Measurements from ENCODE around the gene DCAF5. TPM values are rescaled to one million over a fixed set of nuclear protein-coding genes. Genes with fewer than 3 reads are reported as not detected.

The DCAF5 gene
- total RNA-seq, 2 donors from 2014 or later, result 20.5 to 25.4 TPM

DNA sequence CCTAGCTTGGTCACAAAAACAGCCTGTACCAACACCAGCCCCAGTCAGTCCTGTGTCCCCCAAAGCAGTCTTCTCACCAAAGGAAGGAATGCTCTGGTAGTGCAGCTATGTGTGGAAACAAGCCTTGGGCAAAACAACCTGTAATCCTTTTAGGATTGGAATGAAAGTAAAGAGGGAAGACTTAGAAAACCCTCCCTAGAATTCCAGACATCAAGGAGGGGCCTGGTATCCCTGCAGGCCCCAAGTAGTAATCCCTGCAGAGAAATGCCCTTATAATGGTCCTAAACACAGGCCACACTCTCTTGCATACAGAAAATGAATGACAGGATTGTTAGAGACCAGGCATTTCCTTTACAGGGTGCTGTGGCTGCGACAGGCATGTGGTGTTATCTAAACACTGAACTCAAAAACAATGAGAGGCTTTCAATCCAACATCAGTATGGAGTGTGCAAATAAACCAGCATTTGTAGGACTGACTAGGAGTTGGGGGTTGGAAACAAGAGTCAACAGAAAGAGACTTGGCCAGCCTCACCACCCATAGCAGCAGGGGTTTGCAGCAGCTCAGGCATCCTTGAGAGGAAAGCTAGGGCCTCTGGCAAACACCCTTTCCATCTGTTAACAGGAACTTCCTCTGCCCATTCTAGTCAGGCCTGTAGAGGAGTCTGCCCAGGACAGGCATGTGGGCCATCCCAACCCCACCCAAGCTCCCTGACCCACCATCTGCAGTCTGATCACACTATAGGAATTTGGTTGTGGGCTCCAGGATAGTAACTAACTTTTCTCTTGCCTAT lies 59.1 kb downstream of the DCAF5 start:
- peaks cover 0 to 12% of the 10 kb centered on the region in 2 donors for H3K36me3 ChIP-seq (replicated peaks in 1 of 2; ENCODE audit: insufficient read depth in 1 of 2, low read depth in 2 of 2)
- peak overlapping the region in 3 of 4 donors; percentile 23 to 54 (median 53) for H3K27ac ChIP-seq
- intact Hi-C loops (cut with DNase I), result loop anchor here (5.0 to 10.0 kb wide), 2 partner anchors 182 to 229 kb away; no protein-coding TSS in a partner anchor
- H3K27me3 ChIP-seq, result no peaks in the 10 kb centered on the region
- H3K9me3 ChIP-seq, result no peaks in the 10 kb centered on the region
- TF ChIP-seq POLR2A (IDR thresholded peaks at IDR 0.05), result no peak
- TF ChIP-seq, protein P1, sequence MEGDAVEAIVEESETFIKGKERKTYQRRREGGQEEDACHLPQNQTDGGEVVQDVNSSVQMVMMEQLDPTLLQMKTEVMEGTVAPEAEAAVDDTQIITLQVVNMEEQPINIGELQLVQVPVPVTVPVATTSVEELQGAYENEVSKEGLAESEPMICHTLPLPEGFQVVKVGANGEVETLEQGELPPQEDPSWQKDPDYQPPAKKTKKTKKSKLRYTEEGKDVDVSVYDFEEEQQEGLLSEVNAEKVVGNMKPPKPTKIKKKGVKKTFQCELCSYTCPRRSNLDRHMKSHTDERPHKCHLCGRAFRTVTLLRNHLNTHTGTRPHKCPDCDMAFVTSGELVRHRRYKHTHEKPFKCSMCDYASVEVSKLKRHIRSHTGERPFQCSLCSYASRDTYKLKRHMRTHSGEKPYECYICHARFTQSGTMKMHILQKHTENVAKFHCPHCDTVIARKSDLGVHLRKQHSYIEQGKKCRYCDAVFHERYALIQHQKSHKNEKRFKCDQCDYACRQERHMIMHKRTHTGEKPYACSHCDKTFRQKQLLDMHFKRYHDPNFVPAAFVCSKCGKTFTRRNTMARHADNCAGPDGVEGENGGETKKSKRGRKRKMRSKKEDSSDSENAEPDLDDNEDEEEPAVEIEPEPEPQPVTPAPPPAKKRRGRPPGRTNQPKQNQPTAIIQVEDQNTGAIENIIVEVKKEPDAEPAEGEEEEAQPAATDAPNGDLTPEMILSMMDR (IDR thresholded peaks at IDR 0.05), result no peak
- DNase-seq (peak in 1 of 4 donors; percentile 16), ATAC-seq (peak; percentile 69)
- no peak overlapping the region for H3K4me3 ChIP-seq
- H3K4me1 ChIP-seq, result peaks cover 16% of the 10 kb centered on the region
- WGBS, 2 donors, result 15 to 38% methylated on average over 1 of the region's 1 CpG

DNA sequence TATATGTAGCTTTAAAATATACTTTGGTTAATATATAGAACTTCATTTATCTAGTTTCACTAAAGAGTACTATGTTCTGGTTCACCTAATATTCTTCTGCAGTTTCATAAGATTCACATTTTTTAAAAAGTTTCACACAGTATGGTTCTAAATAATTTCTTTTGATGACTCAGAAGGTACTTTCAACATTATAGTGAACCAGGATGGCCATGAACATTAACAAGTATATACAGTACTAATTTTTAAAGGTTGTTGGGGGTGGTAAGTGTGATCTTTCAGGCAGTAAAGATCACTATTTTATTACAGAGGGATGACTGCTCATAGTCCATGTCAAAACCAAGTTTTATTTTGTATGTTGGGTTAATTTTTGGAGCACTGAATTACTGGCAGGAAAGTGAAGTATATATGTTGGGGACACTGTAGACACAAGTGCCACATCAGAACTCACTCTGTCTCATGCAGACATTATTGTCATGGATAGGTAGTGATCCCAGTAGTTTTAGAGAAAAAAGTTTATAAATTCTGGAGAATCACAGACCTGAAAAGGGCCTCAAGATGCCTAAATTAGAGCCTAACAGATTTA lies 60.0 kb downstream of the DCAF5 start:
- no peak for TF ChIP-seq POLR2A (IDR thresholded peaks at IDR 0.05)
- TF ChIP-seq, protein P1 (IDR thresholded peaks at IDR 0.05), result no peak
- intact Hi-C loops (cut with DNase I), result loop anchor here (5.0 to 10.0 kb wide), 2 partner anchors 181 to 228 kb away; no protein-coding TSS in a partner anchor

DNA sequence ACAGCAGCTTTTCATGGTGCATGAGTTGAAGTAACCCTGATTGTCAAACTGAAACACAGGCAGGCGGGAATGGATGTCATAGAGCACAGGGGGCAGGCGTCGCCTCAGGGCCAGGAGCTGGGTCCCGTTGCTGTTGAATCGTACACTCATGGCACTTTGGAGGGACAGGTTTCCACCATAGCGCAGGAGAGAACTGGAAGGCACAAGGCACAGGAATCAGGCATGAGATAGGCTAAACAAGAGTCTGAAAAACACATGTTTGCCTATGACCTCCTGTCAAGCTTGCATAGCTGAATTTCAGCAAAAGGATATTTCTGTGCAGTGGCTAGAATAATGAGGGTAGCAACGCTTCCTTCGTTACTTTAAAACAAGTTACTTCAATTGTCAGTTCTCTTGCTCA lies 61.2 kb downstream of the DCAF5 start:
- no peak for DNase-seq
- H3K4me1 ChIP-seq, result peaks cover 25% of the 10 kb centered on the region
- H3K9me3 ChIP-seq, result no peaks in the 10 kb centered on the region
- intact Hi-C loops (cut with DNase I), result loop anchor here (5.0 to 10.0 kb wide), 2 partner anchors 179 to 227 kb away; no protein-coding TSS in a partner anchor
- 92 to 93% methylated on average over 8 of the region's 8 CpGs for WGBS, 2 donors
- no peak for ATAC-seq
- no peaks in the 10 kb centered on the region for H3K27me3 ChIP-seq
- H3K36me3 ChIP-seq (replicated peaks in 1 of 2; ENCODE audit: insufficient read depth in 1 of 2, low read depth in 2 of 2), result peaks cover 0 to 12% of the 10 kb centered on the region in 2 donors
- no peak overlapping the region for H3K4me3 ChIP-seq
- TF ChIP-seq, protein P1 (IDR thresholded peaks at IDR 0.05), result no peak
- no peak for TF ChIP-seq POLR2A (IDR thresholded peaks at IDR 0.05)
- H3K27ac ChIP-seq, result no peak overlapping the region

More for the DNA sequence above, 60.0 kb downstream of the DCAF5 start:
- peak overlapping the region in 2 of 4 donors; percentile 53 to 54 for H3K27ac ChIP-seq
- no peak for DNase-seq
- peaks cover 16% of the 10 kb centered on the region for H3K4me1 ChIP-seq
- no peak overlapping the region for H3K4me3 ChIP-seq
- no peak for ATAC-seq
- no peaks in the 10 kb centered on the region for H3K9me3 ChIP-seq
- H3K27me3 ChIP-seq, result no peaks in the 10 kb centered on the region
- peaks cover 0 to 12% of the 10 kb centered on the region in 2 donors for H3K36me3 ChIP-seq (replicated peaks in 1 of 2; ENCODE audit: insufficient read depth in 1 of 2, low read depth in 2 of 2)

- TF ChIP-seq, protein P1 (IDR thresholded peaks at IDR 0.05), result no peak
- TF ChIP-seq POLR2A (IDR thresholded peaks at IDR 0.05), result no peak
- Histone ChIP-seq H3K4me1 (peaks cover 27% of the 10 kb centered on the region), H3K36me3 (replicated peaks in 1 of 2; ENCODE audit: insufficient read depth in 1 of 2, low read depth in 2 of 2) (peaks cover 0 to 12% of the 10 kb centered on the region in 2 donors), H3K27ac (no peak overlapping the region), H3K9me3 (no peaks in the 10 kb centered on the region), H3K4me3 (no peak overlapping the region), H3K27me3 (no peaks in the 10 kb centered on the region)
- intact Hi-C loops (cut with DNase I), result loop anchor here (5.0 to 10.0 kb wide), 2 partner anchors 179 to 226 kb away; no protein-coding TSS in a partner anchor
- ATAC-seq, result no peak
- no peak for DNase-seq
Observed at GRCh38 chr14:69091006-69091405, 61.9 kb downstream of the DCAF5 start.
